HepG2 (cell line): Measurements from ENCODE around the gene SPRR4. TPM values are rescaled to one million over a fixed set of nuclear protein-coding genes. Genes with fewer than 3 reads are reported as not detected.

Experiments
- ATAC-seq: fragments of 200-7000 bp; cut with Tn5 transposase; 3 replicates; pipeline ENCODE4 v1.9.1; 2020; ENCODE audit warnings: mild to moderate bottlenecking, moderate library complexity
- BruUV-seq: library from RNA; stranded (reverse); fragments of 400-500 nt; replicated peaks from 2 replicates; lab custom pipeline; 2021; lab: Mats Ljungman, UMichigan
- CTCF ChIA-PET: fragments of 300-600 bp; formaldehyde crosslinking; extraction: SDS; loops from one replicate; lab custom pipeline; 2021; ENCODE audit warnings: low total read pairs, inconsistent platforms, low intra/inter-chr PET ratio; lab: Yijun Ruan, JAX
- POLR2A ChIA-PET: fragments of 350-600 bp; sonication (Branson Sonifier 250); formaldehyde crosslinking; loops from one replicate; lab custom pipeline; 2020; ENCODE audit warnings: antibody characterized with exemption, inconsistent platforms; lab: Yijun Ruan, JAX
- DNase-seq: peaks from one replicate; pipeline ENCODE4 v3.0.0-alpha.2; 2015; ENCODE audit warnings: low spot score
- FAIRE-seq: peaks from 3 replicates; lab custom pipeline; 2011; peaks lifted over from hg19 to GRCh38; lab: Jason Lieb, UNC
- H2AFZ ChIP-seq: one replicate; pipeline ENCODE4 v1.6.1; 2011; ENCODE audit warnings: low read length, inconsistent platforms
- H3K27ac ChIP-seq: fragments of 300-600 bp; 3 replicates; pipeline ENCODE4 v1.8.0; 2011; ENCODE audit warnings: mixed run types, mild to moderate bottlenecking, mixed read lengths, low read length, inconsistent platforms; ENCODE audit not compliant: insufficient read depth; ENCODE audit errors: extremely low read length
- H3K27me3 ChIP-seq, 2 experiments: fragments of 200-600 bp in 1 of 2; 2 replicates in 1 of 2; 3 replicates in 1 of 2; pipeline versions ENCODE4 v1.6.0 to v1.8.0; 2011; ENCODE audit warnings: low read length in 2 of 2, mild to moderate bottlenecking in 2 of 2, moderate library complexity in 2 of 2, inconsistent platforms in 1 of 2; ENCODE audit not compliant: insufficient read depth in 2 of 2, control insufficient read depth in 1 of 2
- H3K36me3 ChIP-seq, 2 experiments: fragments of 200-600 bp in 1 of 2; replicated peaks in 1 of 2; 2 replicates in 1 of 2; 3 replicates in 1 of 2; pipeline versions ENCODE4 v1.5.1 to v1.8.0; 2011; ENCODE audit warnings: low read length in 2 of 2, inconsistent platforms in 1 of 2; ENCODE audit not compliant: insufficient read depth in 2 of 2, control insufficient read depth in 1 of 2
- H3K4me1 ChIP-seq: 2 replicates; pipeline ENCODE4 v1.5.1; 2012; ENCODE audit warnings: low read length, inconsistent platforms; ENCODE audit not compliant: insufficient read depth
- H3K4me2 ChIP-seq: 2 replicates; pipeline ENCODE4 v1.6.0; 2011; ENCODE audit warnings: low read depth, low read length, inconsistent platforms
- H3K4me3 ChIP-seq, 3 experiments: fragments of 200-600 bp in 1 of 3; sonication (generic), shearing (Covaris generic) in 1 of 3; replicated peaks in 1 of 3; 2 replicates each; pipeline ENCODE4 v1.5.1; 2011 to 2016; ENCODE audit warnings: low read length in 3 of 3, inconsistent platforms in 2 of 3, low read depth in 2 of 3, mild to moderate bottlenecking in 2 of 3, control low read depth in 1 of 3, mixed read lengths in 1 of 3; ENCODE audit not compliant: insufficient read depth in 1 of 3
- H3K79me2 ChIP-seq: one replicate; pipeline ENCODE4 v1.6.1; 2011; ENCODE audit warnings: low read length, inconsistent platforms; ENCODE audit not compliant: insufficient read depth
- H3K9ac ChIP-seq: 2 replicates; pipeline ENCODE4 v1.6.0; 2011; ENCODE audit warnings: mild to moderate bottlenecking, low read depth, low read length, inconsistent platforms; ENCODE audit not compliant: insufficient read depth
- H3K9me3 ChIP-seq: 2 replicates; pipeline ENCODE4 v1.5.1; 2012; ENCODE audit warnings: mild to moderate bottlenecking, low read length
- H4K20me1 ChIP-seq: 2 replicates; pipeline ENCODE4 v1.6.0; 2011; ENCODE audit warnings: inconsistent platforms, mild to moderate bottlenecking, low read length, moderate library complexity; ENCODE audit not compliant: insufficient read depth
- FLYWCH1 ChIP-seq: sonication (generic); formaldehyde crosslinking; IDR thresholded peaks from 2 replicates; pipeline ENCODE4 v1.8.1; 2023; ENCODE audit warnings: mild to moderate bottlenecking, missing genetic modification reagents
- HDAC2 ChIP-seq: sonication (generic); formaldehyde crosslinking; IDR thresholded peaks from 2 replicates; pipeline ENCODE4 v1.4.0; 2020; ENCODE audit warnings: missing genetic modification reagents
- KDM2A ChIP-seq: sonication (generic); formaldehyde crosslinking; IDR thresholded peaks from 2 replicates; pipeline ENCODE4 v1.4.0; 2020; ENCODE audit warnings: low read depth, missing genetic modification reagents, borderline replicate concordance
- KDM6A ChIP-seq: IDR thresholded peaks from 2 replicates; pipeline ENCODE4 v1.6.1; 2016; ENCODE audit warnings: low read depth
- PCBP2 ChIP-seq: fragments of 200-400 bp; formaldehyde crosslinking; optimal IDR thresholded peaks from 2 replicates; pipeline ENCODE3; 2018; ENCODE audit warnings: low read length, low read depth; ENCODE audit not compliant: poor library complexity, severe bottlenecking
- PLRG1 ChIP-seq: fragments of 450-650 bp; conservative IDR thresholded peaks from 2 replicates; pipeline ENCODE4 v1.6.1; 2016
- TP53 ChIP-seq: sonication (generic); formaldehyde crosslinking; conservative IDR thresholded peaks from 2 replicates; pipeline ENCODE4 v1.4.0; 2020; ENCODE audit warnings: missing genetic modification reagents
- TRIM22 ChIP-seq: fragments of 450-650 bp; IDR thresholded peaks from 2 replicates; pipeline ENCODE4 v1.6.1; 2017
- ZBTB39 ChIP-seq: sonication (generic); formaldehyde crosslinking; IDR thresholded peaks from 2 replicates; pipeline ENCODE4 v1.5.0; 2020; ENCODE audit warnings: missing genetic modification reagents
- ZBTB49 ChIP-seq: sonication (generic); formaldehyde crosslinking; IDR thresholded peaks from 2 replicates; pipeline ENCODE4 v1.4.0; 2020; ENCODE audit warnings: missing genetic modification reagents, borderline replicate concordance
- ZGPAT ChIP-seq: IDR thresholded peaks from 2 replicates; pipeline ENCODE4 v1.6.1; 2016; ENCODE audit warnings: mild to moderate bottlenecking
- ZNF33B ChIP-seq: sonication (generic); formaldehyde crosslinking; IDR thresholded peaks from 2 replicates; pipeline ENCODE4 v1.5.1; 2020; ENCODE audit warnings: mild to moderate bottlenecking, missing genetic modification reagents
- ZNF550 ChIP-seq: sonication (generic); formaldehyde crosslinking; IDR thresholded peaks from 2 replicates; pipeline ENCODE4 v1.4.0; 2020; ENCODE audit warnings: mild to moderate bottlenecking, missing genetic modification reagents, borderline replicate concordance
- ZNF558 ChIP-seq: sonication (generic); formaldehyde crosslinking; IDR thresholded peaks from 2 replicates; pipeline ENCODE4 v1.9.0; 2022; ENCODE audit warnings: mild to moderate bottlenecking, missing genetic modification reagents, borderline replicate concordance
- ZNF597 ChIP-seq: sonication (generic); formaldehyde crosslinking; IDR thresholded peaks from 2 replicates; pipeline ENCODE4 v1.5.0; 2020; ENCODE audit warnings: missing genetic modification reagents
- WGBS: methylation state at CpG from one replicate; pipeline ENCODE4 v1.1.6; 2017; ENCODE audit warnings: low lambda C conversion rate; 5-methylcytosine and 5-hydroxymethylcytosine counted together
- in situ Hi-C: cut with HindIII; loops from 2 replicates; pipeline ENCODE4 v1.10.0; 2017; ENCODE audit warnings: low pct_unique_long_range_greater_than_20kb; ENCODE audit not compliant: extremely low pct_ligation_motif_present
- intact Hi-C: fragments of 100-400 bp; cut with micrococcal nuclease; formaldehyde crosslinking; loops from one replicate; pipeline ENCODE4 v1.10.0; 2022; ENCODE audit not compliant: unreplicated experiment
- polyA plus RNA-seq, 8 experiments: library from polyadenylated mRNA; depleted of rRNA in 3 of 8; stranded (reverse) in 7 of 8; unstranded in 1 of 8; fragments of >200 nt; fragmentation: Illumina TruSeq in 4 of 8; extraction: Trizol in 4 of 8; gene quantifications; 2 replicates each; pipeline versions ENCODE4 v1.2.1 to v1.2.3, GENCODE V29; 2011 to 2016; ENCODE audit warnings: low read depth in 4 of 8, missing spikeins in 1 of 8, mixed read lengths in 1 of 8; ENCODE audit not compliant: insufficient read depth in 1 of 8
- total RNA-seq, 5 experiments: library from RNA; depleted of rRNA; stranded (reverse); fragments of >200 nt; fragmentation: Illumina TruSeq; extraction: Trizol; gene quantifications; 2 replicates each; pipeline ENCODE4 v1.2.3, GENCODE V29; 2016; ENCODE audit warnings: low read depth in 1 of 5

Gene SPRR4
- total and polyA plus RNA-seq, 2 of the 13 experiments (the other 11 are each of a cell fraction or from before 2014, with no cell fraction given) = not detected

- TF ChIP-seq ZBTB49 (CRISPR knock-in tag) = no peak
- TF ChIP-seq TP53 = no peak
- TF ChIP-seq ZNF597 = no peak
- TF ChIP-seq ZNF550 (CRISPR knock-in tag) = no peak
- no peak for TF ChIP-seq HDAC2 (CRISPR knock-in tag)
Observed at GRCh38 chr1:152972196-152972886, 1.9 kb downstream of the SPRR4 start (continued).

GRCh38 chr1:152976688-152977087, 6.2 kb downstream of the SPRR4 start:
- H4K20me1 ChIP-seq = no peaks in the 10 kb centered on the region
- no peak overlapping the region for H3K27ac ChIP-seq
- 0% methylated on average over 1 of the region's 1 CpG for WGBS
- no peak overlapping the region for H3K4me2 ChIP-seq
- no peaks in the 10 kb centered on the region for H3K9me3 ChIP-seq
- intact Hi-C loops (no loop called here), in situ Hi-C loops (no loop called here)
- POLR2A ChIA-PET = no interaction called here
- DNase-seq (no peak), FAIRE-seq (no peak), ATAC-seq (no peak)
- H3K9ac ChIP-seq = no peak overlapping the region
- no peak overlapping the region for H3K4me3 ChIP-seq
- no peaks in the 10 kb centered on the region for H3K27me3 ChIP-seq
- H3K4me1 ChIP-seq = no peaks in the 10 kb centered on the region
- H2AFZ ChIP-seq = no peak overlapping the region
- H3K36me3 ChIP-seq = no peaks in the 10 kb centered on the region
- H3K79me2 ChIP-seq = no peaks in the 10 kb centered on the region
- CTCF ChIA-PET = no interaction called here
- no TSS peak for BruUV-seq
- no peak for TF ChIP-seq ZGPAT
- no peak for TF ChIP-seq KDM6A (CRISPR knock-in tag)
- no peak for TF ChIP-seq FLYWCH1
- TF ChIP-seq ZNF33B (CRISPR knock-in tag) = no peak
- TF ChIP-seq KDM2A (CRISPR knock-in tag) = no peak
- no peak for TF ChIP-seq ZBTB39 (CRISPR knock-in tag)
- no peak for TF ChIP-seq TRIM22
- no peak for TF ChIP-seq PCBP2
- TF ChIP-seq ZNF558 = no peak
- TF ChIP-seq PLRG1 = no peak
